Lower lobe of right lung (tissue), 2 donors: ENCODE data around the gene SHMT2. TPM values are rescaled to one million over a fixed set of nuclear protein-coding genes. Genes with fewer than 3 reads are reported as not detected.

ENCODE experiments used
- ATAC-seq, 2 donors: fragments of 200-7000 bp; cut with Tn5 transposase; one replicate each; pipeline ENCODE4 v1.9.1; 2020 to 2022; ENCODE audit warnings: mild to moderate bottlenecking in 2 of 2, moderate library complexity in 2 of 2
- DNase-seq: peaks from one replicate; pipeline ENCODE4 v3.0.0-alpha.2; 2020
- H3K27ac ChIP-seq: fragments of 200-600 bp; one replicate; pipeline ENCODE4 v1.8.0; 2022
- H3K27me3 ChIP-seq: fragments of 200-600 bp; one replicate; pipeline ENCODE4 v1.8.0; 2022; ENCODE audit warnings: low read depth
- H3K36me3 ChIP-seq: fragments of 200-600 bp; one replicate; pipeline ENCODE4 v1.8.0; 2022; ENCODE audit warnings: mild to moderate bottlenecking
- H3K4me1 ChIP-seq: fragments of 200-600 bp; one replicate; pipeline ENCODE4 v1.8.0; 2022
- H3K4me3 ChIP-seq: fragments of 200-600 bp; one replicate; pipeline ENCODE4 v1.8.0; 2022; ENCODE audit warnings: mild to moderate bottlenecking
- H3K9me3 ChIP-seq: fragments of 200-600 bp; one replicate; pipeline ENCODE4 v1.8.0; 2022
- intact Hi-C: fragments of 100-400 bp; cut with DNase I; formaldehyde crosslinking; loops from one replicate; pipeline ENCODE4 v1.11.0; 2022
- total RNA-seq: library from RNA; stranded (reverse); fragmentation: NEBNext Ultra II Directional; extraction: Animal tissue kit (Norgen Biotek cat#: 25700); gene quantifications from one replicate; pipeline ENCODE4 v1.2.1, GENCODE V29; 2021
- TF ChIP-seq, protein P1 (sequence below): fragments of 200-600 bp; IDR thresholded peaks from one replicate; pipeline ENCODE4 v1.8.0; 2022; ENCODE audit warnings: antibody characterized with exemption, mild to moderate bottlenecking
- donor health status: DM: no; HTN: yes; CAD: no; lungs with severe emphysema.

SHMT2 gene
- total RNA-seq, 1 donor from 2014 or later: 66.6 TPM

DNA sequence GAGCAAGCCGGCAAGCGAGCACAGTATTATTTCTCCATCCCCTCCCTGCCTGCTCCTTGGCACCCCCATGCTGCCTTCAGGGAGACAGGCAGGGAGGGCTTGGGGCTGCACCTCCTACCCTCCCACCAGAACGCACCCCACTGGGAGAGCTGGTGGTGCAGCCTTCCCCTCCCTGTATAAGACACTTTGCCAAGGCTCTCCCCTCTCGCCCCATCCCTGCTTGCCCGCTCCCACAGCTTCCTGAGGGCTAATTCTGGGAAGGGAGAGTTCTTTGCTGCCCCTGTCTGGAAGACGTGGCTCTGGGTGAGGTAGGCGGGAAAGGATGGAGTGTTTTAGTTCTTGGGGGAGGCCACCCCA lies 16.8 kb upstream of the SHMT2 start:
- no peak for ATAC-seq
- H3K9me3 ChIP-seq: no peaks in the 10 kb centered on the region
- TF ChIP-seq, protein P1, sequence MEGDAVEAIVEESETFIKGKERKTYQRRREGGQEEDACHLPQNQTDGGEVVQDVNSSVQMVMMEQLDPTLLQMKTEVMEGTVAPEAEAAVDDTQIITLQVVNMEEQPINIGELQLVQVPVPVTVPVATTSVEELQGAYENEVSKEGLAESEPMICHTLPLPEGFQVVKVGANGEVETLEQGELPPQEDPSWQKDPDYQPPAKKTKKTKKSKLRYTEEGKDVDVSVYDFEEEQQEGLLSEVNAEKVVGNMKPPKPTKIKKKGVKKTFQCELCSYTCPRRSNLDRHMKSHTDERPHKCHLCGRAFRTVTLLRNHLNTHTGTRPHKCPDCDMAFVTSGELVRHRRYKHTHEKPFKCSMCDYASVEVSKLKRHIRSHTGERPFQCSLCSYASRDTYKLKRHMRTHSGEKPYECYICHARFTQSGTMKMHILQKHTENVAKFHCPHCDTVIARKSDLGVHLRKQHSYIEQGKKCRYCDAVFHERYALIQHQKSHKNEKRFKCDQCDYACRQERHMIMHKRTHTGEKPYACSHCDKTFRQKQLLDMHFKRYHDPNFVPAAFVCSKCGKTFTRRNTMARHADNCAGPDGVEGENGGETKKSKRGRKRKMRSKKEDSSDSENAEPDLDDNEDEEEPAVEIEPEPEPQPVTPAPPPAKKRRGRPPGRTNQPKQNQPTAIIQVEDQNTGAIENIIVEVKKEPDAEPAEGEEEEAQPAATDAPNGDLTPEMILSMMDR: no peak
- peaks cover 35% of the 10 kb centered on the region for H3K27me3 ChIP-seq
- intact Hi-C loops: no loop called here
- H3K36me3 ChIP-seq: peaks cover 51% of the 10 kb centered on the region
- H3K4me1 ChIP-seq: peaks cover 38% of the 10 kb centered on the region
- no peak overlapping the region for H3K4me3 ChIP-seq
- H3K27ac ChIP-seq: no peak overlapping the region
- DNase-seq: no peak

DNA sequence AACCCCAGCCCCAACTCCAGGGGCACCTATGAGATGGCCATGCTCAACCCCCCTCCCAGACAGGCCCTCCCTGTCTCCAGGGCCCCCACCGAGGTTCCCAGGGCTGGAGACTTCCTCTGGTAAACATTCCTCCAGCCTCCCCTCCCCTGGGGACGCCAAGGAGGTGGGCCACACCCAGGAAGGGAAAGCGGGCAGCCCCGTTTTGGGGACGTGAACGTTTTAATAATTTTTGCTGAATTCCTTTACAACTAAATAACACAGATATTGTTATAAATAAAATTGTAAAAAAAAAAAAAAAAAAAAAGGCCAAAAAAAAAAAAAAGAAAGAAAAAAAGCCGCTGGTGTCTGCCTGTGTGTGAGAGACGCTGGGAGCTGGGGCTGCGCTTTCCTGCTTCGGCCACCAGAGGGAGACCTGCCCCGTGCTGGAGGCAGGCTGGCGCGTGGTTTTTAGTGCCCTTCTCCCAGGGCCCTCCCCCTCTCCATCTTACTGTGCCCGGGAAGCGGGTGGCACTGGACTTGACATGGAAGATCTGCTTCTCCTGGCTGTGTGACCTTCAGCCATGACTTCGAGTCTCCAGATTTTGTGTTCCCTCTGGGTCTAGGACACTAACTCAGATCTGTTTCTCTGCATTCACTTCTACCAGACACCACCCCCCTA lies 16.3 kb upstream of the SHMT2 start:
- intact Hi-C loops: no loop called here
- no peak overlapping the region for H3K27ac ChIP-seq
- TF ChIP-seq, protein P1: peak; percentile 96
- no peak overlapping the region for H3K4me3 ChIP-seq
- DNase-seq (peak; percentile 90), ATAC-seq (peak; percentile 87 to 88)
- peaks cover 40% of the 10 kb centered on the region for H3K27me3 ChIP-seq
- no peaks in the 10 kb centered on the region for H3K9me3 ChIP-seq
- H3K36me3 ChIP-seq: peaks cover 46% of the 10 kb centered on the region
- peaks cover 39% of the 10 kb centered on the region for H3K4me1 ChIP-seq

DNA sequence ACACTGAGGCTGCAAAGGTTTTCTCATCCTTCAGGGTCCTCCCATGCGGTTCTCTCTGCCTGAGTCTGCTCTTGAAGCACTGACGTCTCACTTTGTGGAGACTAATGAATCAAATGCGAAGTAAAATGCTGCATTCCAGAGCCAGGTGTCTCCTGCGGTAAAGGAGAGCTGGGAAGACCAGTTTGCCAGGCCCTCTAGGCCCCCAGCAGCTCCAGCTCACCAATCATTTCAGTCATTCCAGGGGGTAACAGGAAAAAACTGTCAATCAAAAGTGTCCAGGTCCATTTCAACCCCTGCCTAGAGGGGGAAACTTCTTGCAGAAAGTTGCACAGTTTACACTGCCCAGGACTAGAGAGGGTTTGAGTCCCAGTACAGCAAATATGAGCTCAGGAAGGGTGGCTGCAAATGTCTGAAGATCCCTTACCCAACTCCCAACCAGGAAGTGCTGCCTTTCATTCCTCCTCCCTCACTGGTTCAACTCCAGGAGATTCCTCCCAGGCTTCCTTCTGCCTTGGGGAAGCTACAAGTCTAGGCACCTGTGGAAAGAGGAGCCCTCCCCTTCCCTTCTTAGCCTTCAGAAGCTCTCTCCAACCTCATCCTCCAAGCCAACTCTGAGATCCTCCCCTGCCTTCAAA lies 15.6 kb upstream of the SHMT2 start:
- DNase-seq (no peak), ATAC-seq (peak in 1 of 2 donors; percentile 1)
- intact Hi-C loops: no loop called here
- no peak overlapping the region for H3K27ac ChIP-seq
- H3K9me3 ChIP-seq: no peaks in the 10 kb centered on the region
- H3K4me1 ChIP-seq: peaks cover 39% of the 10 kb centered on the region
- H3K27me3 ChIP-seq: peaks cover 47% of the 10 kb centered on the region
- H3K4me3 ChIP-seq: no peak overlapping the region
- TF ChIP-seq, protein P1: no peak
- peaks cover 39% of the 10 kb centered on the region for H3K36me3 ChIP-seq

DNA sequence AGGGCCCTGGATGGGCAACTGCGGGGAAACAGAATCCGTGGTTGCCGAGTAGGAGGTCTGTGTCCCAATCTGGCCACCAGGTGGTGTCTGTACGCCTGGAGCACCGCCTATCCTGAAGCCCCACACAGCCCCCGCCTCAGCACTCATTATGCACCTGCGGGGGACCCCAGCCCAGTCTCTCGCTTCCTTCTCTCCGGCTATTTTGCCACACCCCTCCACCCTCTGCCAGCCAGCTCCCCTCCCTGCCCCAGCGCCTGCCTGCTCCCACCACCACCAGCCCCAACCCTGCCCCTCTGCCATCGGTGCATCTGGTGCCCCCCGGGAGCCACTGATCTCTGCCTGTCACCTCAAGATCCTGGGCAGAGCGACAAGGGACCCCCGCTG lies 15.1 kb upstream of the SHMT2 start:
- Histone ChIP-seq H3K36me3 (peaks cover 34% of the 10 kb centered on the region), H3K4me1 (peaks cover 39% of the 10 kb centered on the region), H3K27me3 (peaks cover 52% of the 10 kb centered on the region), H3K27ac (no peak overlapping the region), H3K4me3 (no peak overlapping the region), H3K9me3 (no peaks in the 10 kb centered on the region)
- DNase-seq (no peak), ATAC-seq (peak; percentile 66 to 77)
- TF ChIP-seq, protein P1: peak; percentile 66
- intact Hi-C loops: no loop called here

DNA sequence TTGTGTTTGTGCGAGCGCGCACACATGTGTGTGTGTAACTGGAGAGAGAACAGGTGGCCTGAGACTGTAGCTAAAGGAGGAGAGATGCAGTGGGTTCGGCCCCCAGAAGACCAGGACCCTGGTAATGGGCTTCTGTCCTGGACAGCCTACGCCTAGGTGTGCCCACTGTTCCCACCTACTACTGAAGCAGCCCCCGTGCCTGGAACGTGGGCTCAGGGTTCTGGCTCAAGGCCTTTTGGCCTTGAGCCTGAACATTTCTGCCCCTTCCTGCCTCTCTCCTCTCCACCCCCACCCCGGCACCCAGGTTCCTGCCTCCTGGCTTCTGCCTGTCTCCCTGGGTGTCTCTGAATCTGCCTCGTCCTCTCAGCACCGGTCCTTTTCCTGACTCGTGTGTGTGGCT lies 14.4 kb upstream of the SHMT2 start:
- no peak overlapping the region for H3K4me3 ChIP-seq
- H3K9me3 ChIP-seq: no peaks in the 10 kb centered on the region
- TF ChIP-seq, protein P1: no peak
- DNase-seq (no peak), ATAC-seq (no peak)
- H3K36me3 ChIP-seq: peaks cover 27% of the 10 kb centered on the region
- peaks cover 39% of the 10 kb centered on the region for H3K4me1 ChIP-seq
- intact Hi-C loops: no loop called here
- H3K27ac ChIP-seq: no peak overlapping the region
- peaks cover 59% of the 10 kb centered on the region for H3K27me3 ChIP-seq
